Adipose tissue (tissue), 3 donors: ENCODE data around the gene CELA3A. TPM values are rescaled to one million over a fixed set of nuclear protein-coding genes. Genes with fewer than 3 reads are reported as not detected.

Experiments used
- H3K27ac ChIP-seq: one replicate; pipeline ENCODE4 v1.5.1; 2013; ENCODE audit warnings: low read depth, low read length
- WGBS, 3 donors: extraction: QIAGEN DNeasy Blood & Tissue Kit; methylation state at CpG; one replicate each; pipeline ENCODE4 v1.1.7; 2013; 5-methylcytosine and 5-hydroxymethylcytosine counted together
- polyA plus RNA-seq, 3 donors: library from polyadenylated mRNA; stranded (reverse); fragments of 200-250 nt; gene quantifications; one replicate each; pipeline ENCODE4 v1.2.3, GENCODE V29; 2013
- donor health status: healthy with polysubstance abuse.
- donor health status: Bipolar disorder and iron deficiency.
- donor health status: healthy.

CELA3A gene
- polyA plus RNA-seq, 3 donors, result 5.3 to 36,211 (median 17.7) TPM

GRCh38 chr1:22057861-22058260, 56.4 kb downstream of the CELA3A start:
- 88 to 91% (median 90%) methylated on average over 10 of the region's 10 CpGs for WGBS, 3 donors

More at GRCh38 chr1:22057861-22058260, 56.4 kb downstream of the CELA3A start:
- H3K27ac ChIP-seq, result no peak overlapping the region

Other genes with a start within 250 kb of the CELA3A start
- 10 to 100 TPM; 13.0 to 20.5 (median 14.8) TPM for gene USP48, start 218.5 kb upstream of the CELA3A start, polyA plus RNA-seq
- gene LDLRAD2, start 189.4 kb upstream of the CELA3A start, polyA plus RNA-seq, result 1 to 10 TPM in 2 of 3 donors, under 1 TPM in 1; 0.63 to 6.7 (median 2.9) TPM
- 100 to 1,000 TPM in 2 of 3 donors, 10 to 100 TPM in 1; 34.7 to 225 (median 214) TPM for gene HSPG2, start 64.3 kb upstream of the CELA3A start, polyA plus RNA-seq
- gene CELA3B, start 24.6 kb upstream of the CELA3A start, polyA plus RNA-seq, result over 10,000 TPM in 1 of 3 donors, 1 to 10 TPM in 2; 1.2 to 11,522 (median 8.1) TPM
- gene CDC42, start 51.1 kb downstream of the CELA3A start, polyA plus RNA-seq, result 100 to 1,000 TPM in 2 of 3 donors, 10 to 100 TPM in 1; 55.3 to 184 (median 159) TPM
- 1 to 10 TPM in 1 of 3 donors, under 1 TPM in 2; 0.24 to 1.0 (median 0.45) TPM for gene WNT4, start 141.4 kb downstream of the CELA3A start, polyA plus RNA-seq